IPS-NIHi7 (cell line): ENCODE data around the gene LARGE1.
"Not testable (repeated sequence)": the region's sequence is repeated elsewhere in the genome, so short reads cannot be mapped to it uniquely, and the experiment has no call there.

ENCODE experiments used
- DNase-seq: peaks from one replicate; pipeline ENCODE4 v3.0.0; 2012; ENCODE audit warnings: mixed read lengths; ENCODE audit errors: extremely low spot score

Gene LARGE1

DNA sequence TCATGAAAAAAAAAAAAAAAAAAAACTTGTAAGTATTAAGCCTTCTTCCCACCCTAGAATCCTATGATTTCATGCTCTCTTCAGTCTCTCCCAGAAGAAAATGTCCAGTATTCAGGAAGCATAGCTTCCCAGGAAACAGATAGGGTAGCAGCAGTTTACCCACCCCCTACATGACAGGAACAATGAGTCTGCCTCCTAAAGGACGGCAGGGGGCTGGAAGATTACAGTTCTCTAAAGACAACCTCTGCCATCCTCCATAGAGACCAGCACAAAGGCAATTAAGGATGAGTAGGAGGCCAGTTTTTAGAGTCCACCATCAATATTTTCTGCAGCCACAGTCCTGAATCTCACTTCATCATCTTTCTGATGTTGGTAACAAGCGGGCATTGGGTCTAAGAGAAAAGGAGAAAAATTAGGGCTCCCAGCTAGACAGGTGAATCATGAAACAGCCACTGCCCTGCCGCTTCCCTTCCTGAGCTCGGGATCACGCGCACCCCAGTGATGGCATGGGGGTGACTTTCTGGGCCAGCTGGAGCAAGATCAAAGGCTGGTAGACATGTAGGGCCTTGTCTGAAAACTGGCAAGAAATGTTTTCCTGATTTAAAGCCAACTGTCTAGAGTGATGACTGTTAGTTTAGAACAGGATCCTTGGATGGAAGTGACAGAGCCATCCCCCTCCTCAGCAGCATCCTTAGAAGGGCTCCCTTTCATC lies 322.8 kb downstream of the LARGE1 start:
- DNase-seq: peak; percentile 38

DNA sequence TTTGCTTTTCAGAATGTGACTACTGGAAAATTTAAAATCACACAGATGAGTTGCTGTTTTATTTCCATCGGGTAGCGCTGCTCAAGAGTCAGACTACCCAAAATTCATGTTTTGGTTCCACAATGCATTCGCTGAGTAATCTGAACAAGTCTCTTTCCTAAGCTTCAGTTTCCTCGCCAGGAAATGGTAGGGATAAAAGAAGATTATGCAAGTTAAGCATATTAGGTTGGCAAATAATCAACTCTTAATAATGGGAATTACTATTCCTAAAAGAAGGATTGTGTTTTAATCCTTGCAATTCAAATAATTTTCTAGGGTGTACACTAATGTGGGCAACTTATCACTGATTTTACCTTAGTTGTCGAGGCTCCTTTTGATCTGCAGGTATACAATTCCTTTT lies 326.5 kb downstream of the LARGE1 start:
- DNase-seq: no peak

DNA sequence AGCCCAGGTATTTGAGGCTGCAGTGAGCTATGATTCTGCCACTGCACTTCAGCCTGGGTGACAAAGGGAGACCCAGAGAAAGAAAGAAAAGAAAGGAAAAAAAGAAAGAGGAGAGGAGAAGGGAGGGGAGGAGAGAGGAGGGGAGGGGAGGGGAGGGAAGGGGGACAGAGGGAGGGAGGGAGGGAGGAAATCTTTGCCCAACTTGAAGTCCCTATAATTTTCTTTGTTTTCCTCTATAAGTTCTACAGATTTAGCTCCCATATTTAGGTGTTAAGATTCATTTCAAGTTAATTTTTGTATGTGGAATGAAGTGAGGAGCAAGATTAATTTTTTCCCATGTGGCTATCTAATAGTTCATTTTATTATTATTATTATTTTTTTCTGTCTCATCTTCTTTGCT lies 328.3 kb downstream of the LARGE1 start:
- no peak for DNase-seq

DNA sequence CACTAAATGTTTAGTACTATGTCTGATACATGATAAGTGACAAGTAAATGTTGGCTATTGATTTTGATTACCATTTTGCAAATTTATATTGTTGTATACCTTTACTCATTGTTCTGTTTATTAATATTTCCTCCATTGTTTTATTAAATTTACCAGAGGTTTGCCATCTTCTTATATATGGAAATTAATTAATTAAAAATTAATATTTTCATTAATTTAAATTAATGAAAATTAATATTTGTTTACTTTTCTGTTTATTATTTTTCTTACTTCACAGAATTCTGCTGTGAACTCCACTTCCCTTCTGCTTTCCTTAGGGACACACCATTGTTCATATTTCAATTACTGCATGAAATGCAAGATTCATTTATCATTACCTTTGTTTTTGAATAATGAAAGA lies 331.0 kb downstream of the LARGE1 start:
- no peak for DNase-seq

DNA sequence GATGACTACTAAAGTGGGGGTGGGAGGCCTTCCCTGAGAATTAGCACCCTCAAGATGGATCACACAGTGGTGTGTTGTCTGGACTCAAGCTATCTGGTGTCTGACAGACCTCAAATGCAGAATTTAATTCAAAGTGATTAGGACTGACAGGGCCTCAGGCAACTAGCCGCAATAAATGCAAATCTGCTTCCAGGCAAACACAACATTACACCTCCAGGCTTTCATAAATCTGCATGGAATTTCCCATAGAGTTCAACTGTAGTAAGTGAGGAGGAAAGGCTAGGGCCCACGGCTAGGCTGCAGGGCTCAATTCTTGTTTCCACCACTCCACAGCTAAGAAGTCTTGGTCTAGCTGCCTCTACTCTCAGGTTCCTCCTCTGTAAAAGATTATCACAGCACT lies 331.4 kb downstream of the LARGE1 start:
- DNase-seq: no peak

DNA sequence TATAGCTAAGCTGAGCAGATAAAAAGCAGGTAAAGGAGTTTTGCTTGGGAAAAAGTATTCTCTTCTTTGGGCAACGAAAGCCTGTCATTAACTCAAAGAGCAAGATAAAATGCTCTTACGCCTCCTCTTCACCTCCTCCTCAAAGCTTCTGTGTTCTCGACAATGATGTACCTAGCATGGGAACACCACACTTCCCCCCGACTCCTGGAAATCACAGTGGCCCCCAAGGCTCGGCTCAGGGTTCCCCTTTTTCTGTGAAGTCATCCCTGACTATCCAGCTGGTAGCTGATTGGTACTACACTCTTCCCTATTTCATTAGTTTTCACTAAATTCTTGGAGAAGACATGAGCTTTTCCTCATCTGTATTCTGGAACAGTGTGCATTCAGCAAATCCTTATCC lies 336.1 kb downstream of the LARGE1 start:
- DNase-seq: no peak

DNA sequence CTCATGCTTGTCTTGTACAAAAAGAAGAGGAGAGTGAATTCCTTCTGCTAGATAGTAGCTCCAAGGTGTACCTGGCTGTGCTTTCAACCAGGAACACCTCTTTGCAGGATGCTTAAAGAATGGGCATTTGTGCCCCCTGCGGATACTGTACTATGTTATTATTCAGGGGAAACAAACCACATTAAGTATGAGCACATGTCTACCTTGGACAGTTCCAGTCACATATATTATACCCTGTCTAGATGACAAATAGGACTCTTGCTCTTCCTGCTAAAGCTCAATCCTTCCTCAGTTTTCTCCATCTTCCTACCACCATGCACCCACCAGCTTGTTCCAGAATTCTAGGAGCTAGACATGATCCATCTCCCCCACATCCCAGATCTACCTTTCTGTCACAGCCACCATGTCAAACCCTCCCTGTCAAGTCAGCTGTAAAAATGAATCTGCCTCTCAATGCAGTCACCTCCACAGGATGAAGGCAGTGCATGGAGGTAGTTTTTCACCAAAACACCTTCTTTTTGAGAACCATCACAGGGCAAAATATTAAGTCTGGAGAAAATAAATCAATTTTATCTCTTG lies 337.4 kb downstream of the LARGE1 start:
- DNase-seq: no peak

DNA sequence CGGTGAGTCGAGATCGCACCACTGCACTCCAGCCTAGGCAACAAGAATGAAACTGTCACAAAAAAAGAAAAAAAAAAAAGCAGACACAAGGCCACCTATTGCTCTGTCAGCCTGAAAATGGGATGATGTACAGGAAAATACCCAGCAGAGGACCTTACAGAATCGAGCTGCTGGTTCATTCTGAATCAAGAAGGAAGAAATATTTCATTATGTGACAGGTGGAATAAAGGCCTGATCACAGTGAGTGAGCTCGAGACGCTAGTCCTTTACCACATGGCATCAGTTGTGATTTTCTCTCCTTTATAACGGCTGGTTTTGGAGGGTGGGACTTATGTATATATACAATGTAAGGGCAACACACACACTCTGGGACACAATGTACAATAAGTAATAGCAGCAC lies 340.0 kb downstream of the LARGE1 start:
- no peak for DNase-seq

DNA sequence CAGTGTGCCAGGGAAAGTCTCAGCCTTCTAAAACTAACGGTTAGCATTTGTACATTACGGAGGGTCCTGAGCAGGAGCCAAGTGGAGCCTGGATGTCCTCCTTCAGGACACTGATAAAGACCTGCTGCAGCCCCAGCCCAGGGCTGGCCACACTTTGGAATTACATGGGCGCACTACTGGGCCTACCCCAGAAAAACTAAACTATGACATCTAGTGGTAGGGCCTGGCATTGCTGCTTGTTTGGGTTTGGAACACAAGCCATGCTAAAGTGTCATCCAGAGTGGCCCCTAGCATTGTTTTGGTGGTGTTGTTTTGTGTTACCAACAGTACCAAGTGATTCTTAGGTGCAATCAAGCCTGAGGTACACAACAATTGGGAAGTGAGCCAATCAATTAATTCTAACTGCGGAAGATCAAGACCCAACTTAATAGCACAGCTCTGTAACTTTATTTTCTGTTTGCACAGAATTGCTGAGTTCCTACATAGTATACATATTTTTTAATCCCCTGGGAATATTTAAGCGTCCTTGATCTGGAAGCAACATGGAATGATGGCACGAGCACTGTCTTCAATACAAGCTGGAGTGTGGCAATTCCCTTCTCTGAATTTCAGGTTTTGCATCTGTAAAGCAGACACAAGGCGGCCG lies 340.7 kb downstream of the LARGE1 start:
- DNase-seq: peak; percentile 84

DNA sequence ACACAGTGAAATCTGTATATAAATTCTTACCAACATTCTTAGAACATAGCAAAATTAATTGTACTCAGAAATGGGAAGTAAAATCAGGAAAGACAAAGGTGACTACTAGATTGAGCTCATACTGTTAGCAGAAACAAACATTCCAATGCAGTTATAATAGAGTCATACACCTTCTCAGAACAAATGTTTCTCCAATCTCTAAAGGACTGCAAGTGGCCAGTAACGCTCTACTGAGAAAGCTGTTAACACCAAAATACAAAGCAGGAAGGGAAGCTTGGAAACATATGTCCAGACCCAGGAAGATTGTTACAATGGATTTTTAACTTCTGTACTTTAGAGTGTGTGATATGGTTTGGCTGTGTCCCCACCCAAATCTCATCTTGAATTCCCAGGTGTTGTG lies 341.5 kb downstream of the LARGE1 start:
- no peak for DNase-seq

DNA sequence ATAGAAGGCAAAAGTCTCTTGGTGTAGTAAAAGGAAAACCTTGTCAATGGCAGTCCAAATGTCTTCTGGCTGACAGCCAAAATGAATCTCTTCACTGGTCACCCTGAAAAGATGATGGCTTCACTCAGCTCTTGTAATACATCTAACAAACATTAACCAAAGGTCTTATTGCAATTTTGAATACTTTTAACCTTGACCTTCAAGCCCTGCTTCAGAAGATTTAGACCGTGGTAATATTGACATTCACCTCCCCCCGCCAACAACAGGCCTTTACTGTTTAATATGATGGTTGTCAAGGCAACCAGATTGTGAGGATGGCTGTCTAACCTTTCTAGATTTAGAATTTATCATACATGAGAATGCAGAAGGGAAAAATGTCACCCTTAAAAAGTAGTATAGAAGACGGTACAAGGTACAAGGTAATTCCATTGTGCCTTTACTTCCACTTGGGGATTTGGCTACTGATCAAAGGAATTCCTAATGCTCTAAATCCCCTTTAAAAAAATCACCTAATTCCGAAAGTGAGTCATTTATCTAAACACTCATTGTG lies 342.3 kb downstream of the LARGE1 start:
- no peak for DNase-seq

DNA sequence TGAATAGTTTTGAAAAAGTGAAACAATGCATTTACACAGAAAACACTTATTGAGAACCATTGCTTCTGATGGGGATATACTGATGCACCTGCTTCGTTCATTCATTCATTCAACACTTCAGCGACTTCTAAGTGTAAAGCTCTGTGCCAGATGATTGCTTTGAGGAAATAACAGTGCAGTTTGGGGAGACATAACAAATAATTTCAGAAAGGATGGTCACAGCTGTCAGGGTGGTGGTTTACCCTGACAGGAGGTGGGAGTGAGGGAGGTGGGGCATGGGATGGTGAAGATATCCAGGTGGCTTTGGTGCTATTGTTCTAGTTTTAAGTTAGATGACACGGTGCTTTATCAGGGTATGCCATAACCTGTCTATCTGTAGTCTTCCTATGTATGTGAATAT lies 344.1 kb downstream of the LARGE1 start:
- no peak for DNase-seq

DNA sequence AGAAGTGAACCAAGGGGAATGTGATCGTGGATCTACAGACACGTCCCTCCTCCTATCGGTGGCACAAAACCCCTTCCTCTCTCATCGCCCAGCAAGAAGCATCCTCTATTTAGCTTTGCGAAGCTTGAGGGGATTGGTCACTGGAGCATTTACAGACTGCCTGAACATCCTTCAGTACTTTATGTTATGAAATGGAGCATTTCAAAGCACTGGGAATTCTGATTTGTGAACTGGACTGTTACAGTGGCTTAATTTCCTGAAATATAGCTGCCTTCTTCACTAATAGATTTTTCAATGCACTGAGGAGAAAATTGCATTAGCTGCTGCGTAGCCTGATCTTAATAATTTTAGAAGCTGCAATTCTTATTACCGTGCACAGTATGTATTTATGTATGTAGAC lies 344.5 kb downstream of the LARGE1 start:
- DNase-seq: no peak

DNA sequence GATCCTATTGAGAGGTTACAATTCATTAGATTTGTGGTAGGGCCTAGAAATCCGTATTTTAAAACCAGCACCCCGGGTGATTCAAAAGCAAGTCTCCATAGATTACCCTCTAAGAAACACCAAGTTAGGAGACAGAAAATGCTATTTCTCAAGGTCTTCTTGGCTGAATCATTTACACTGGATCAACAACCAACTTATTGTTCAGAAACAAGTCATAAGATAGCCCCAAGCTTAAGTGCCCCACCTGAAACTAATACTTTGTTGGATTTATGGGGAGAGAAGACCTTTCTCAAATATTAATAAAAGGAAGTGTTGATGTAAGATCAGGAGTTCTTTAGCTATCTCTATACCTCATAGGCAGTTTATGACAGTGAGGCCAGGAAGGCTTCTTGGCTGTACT lies 345.2 kb downstream of the LARGE1 start:
- DNase-seq: no peak

DNA sequence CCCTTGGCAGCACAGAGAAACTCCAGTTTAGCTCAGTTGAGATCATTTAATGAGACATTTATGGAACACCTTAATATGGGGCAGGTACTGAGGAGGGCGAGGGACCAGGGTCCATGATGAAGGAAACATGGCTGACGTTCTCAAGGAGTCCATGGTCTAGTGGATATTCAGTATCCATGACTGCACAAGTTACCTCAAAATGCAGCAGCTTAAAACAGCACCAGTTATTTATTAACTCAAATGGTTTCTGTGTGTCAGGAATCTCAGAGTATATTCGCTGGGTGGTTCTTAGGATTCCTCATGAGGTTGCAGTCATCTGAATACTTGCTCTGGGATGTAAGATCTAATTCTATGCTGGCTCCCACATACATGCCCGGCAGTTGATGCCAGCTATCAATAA lies 346.8 kb downstream of the LARGE1 start:
- DNase-seq: no peak

DNA sequence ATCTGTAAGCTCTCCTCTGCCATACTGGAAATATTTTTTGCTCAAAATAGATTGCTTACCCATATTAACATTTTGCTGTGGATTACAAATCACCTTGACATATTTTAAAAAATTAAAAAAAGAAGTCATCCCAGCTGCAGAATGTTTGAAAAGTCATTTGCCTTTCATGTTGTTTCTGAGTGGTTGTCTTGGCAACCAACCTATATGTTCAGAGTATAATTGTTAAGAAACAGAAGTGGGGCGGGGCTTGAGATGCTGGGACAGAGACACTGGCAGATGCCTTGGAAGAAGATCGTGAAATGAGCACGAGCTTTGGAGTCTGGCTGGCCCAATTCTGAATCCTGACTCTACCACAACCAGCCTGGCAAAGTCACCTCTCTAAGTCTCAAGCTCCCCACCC lies 348.2 kb downstream of the LARGE1 start:
- no peak for DNase-seq

DNA sequence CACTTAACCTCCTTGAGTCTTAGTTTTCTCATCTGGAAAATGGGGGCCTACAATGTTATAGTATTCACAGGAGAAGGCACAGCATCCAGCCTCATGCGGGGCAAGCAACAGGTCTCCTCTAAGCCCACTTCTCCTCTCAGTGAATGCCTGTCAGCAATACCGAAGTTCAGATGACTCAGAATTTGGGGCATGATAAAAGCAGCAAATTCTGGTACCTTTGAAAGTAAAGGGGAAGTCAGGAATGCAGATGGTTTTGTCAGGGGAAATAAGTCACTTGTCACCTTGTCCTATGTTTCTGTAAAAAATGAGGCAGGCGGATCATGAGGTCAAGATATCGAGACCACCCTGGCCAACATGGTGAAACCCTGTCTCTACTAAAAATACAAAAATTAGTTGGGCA lies 350.2 kb downstream of the LARGE1 start:
- no peak for DNase-seq

DNA sequence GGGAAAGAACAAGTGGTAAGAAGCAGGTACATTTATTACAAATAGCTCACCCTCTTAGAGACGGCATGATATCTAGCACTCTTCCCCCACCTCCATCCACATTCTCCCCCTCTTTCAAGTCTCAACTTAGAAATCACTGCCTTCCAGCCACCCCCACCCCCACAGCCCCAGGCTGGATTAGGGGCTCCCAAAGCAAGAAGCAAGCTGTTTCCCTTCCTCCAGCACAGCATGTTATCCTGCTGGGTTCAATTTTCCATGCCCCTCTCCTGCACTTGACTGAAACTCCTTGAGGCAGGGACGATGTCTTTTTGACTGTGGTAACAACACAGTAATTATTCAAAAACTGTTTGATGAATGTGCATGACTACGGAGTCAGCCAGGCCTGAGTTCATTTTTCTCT lies 350.7 kb downstream of the LARGE1 start:
- DNase-seq: peak; percentile 29

DNA sequence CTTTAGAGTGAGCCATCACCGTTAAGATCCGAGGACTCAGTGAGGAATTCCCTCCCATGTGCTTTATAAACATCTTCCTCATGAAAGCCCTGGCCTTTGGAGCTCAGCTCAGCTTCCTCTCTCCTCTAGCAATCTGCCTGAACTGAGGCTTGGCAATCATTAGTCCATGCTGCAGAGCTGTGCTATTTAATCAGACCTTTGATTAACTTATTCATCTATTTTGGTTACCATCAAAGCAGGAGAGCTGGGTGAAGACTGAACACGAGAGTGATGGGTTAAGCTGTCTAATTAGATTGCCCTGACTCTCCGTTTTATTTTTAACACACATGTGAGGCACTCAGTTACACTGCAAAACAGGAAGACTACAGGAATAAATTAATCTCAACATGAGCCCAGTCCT lies 351.3 kb downstream of the LARGE1 start:
- DNase-seq: no peak

DNA sequence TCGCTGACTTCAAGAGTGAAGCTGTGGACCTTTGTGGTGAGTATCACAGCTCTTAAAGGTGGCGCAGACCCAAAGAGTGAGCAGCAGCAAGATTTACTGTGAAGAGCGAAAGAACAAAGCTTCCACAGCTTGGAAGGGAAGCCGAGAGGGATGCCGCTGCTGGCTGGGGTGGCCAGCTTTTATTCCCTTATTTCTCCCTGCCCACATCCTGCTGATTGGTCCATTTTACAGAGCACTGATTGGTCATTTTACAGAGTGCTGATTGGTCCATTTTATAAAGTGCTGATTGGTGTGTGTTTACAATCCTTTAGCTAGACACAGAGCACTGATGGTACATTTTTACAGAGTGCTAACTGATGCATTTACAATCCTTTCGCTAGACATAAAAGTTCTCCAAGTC lies 353.8 kb downstream of the LARGE1 start:
- not testable (repeated sequence) for DNase-seq

DNA sequence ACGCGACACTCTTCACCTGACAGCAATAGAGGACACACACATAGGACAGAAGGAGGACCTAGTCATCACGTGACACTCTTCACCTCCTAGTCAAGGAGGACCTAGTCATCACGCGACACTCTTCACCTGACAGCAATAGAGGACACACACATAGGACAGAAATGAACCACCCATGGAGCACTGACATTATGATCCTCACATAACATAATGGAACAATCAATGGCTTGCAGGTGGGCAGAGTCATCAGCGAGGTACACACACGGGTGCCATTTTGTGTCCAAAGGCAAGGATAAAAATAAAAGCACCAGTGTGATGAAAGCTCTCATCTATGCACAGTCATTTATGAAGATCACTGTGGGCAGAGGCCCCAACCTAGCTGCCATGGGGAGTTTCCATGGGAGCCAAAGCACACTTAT lies 354.7 kb downstream of the LARGE1 start:
- DNase-seq: no peak

DNA sequence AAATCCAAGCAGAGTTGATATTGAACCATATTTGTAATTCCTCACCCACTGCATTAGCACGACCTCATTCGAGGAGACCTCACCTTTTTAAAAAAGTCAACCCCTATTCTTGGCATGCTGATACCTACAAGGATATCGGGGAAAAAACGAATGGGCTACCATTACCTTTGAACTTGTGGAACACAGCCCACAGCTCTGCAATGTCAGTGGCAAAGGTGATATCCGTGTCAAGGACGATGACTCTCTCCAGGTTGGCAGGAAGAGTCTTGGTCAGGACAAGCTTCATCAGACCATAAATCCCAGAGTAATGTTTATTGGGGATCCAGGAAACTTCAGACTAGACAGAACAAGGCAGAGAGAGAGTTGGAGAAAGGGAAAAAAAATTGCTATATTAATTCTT lies 355.6 kb downstream of the LARGE1 start:
- DNase-seq: no peak
